ENCODE results near the gene ARL2BP. TPM values are rescaled to one million over a fixed set of nuclear protein-coding genes. Genes with fewer than 3 reads are reported as not detected.

ARL2BP gene
- total and polyA plus RNA-seq, 2 of the 13 experiments (the other 11 are each of a cell fraction or from before 2014, with no cell fraction given) = 64.3 to 67.6 TPM

- peak; percentile 92 for TF ChIP-seq ZNF770 (CRISPR knock-in tag; IDR thresholded peaks at IDR 0.05)
- TF ChIP-seq, protein P1, sequence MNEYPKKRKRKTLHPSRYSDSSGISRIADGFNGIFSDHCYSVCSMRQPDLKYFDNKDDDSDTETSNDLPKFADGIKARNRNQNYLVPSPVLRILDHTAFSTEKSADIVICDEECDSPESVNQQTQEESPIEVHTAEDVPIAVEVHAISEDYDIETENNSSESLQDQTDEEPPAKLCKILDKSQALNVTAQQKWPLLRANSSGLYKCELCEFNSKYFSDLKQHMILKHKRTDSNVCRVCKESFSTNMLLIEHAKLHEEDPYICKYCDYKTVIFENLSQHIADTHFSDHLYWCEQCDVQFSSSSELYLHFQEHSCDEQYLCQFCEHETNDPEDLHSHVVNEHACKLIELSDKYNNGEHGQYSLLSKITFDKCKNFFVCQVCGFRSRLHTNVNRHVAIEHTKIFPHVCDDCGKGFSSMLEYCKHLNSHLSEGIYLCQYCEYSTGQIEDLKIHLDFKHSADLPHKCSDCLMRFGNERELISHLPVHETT (CRISPR knock-in tag; conservative IDR thresholded peaks at IDR 0.05) = peak; percentile 83; the same call in 1 of the 2 replicates
- 0 out of 2 replicates have a peak, but pooled peaks have one; percentile 25 for TF ChIP-seq ZNF136 (CRISPR knock-in tag; IDR thresholded peaks at IDR 0.05; ENCODE audit: low read depth)
- no peak for TF ChIP-seq JDP2 (CRISPR knock-in tag; IDR thresholded peaks at IDR 0.05; ENCODE audit: borderline replicate concordance)
- no peak; the same call in none of the 2 replicates for TF ChIP-seq STAG1 (CRISPR knock-in tag; IDR thresholded peaks at IDR 0.05)
- no peak for TF ChIP-seq SMARCE1 (IDR thresholded peaks at IDR 0.05; ENCODE audit: borderline replicate concordance)
- no peak for TF ChIP-seq EHMT2 (IDR thresholded peaks at IDR 0.05; ENCODE audit: borderline replicate concordance, low read depth, low read length)
- TF ChIP-seq ZNF205 (CRISPR knock-in tag; IDR thresholded peaks at IDR 0.05) = no peak; the same call in 1 of the 2 replicates
- TF ChIP-seq, protein P2, sequence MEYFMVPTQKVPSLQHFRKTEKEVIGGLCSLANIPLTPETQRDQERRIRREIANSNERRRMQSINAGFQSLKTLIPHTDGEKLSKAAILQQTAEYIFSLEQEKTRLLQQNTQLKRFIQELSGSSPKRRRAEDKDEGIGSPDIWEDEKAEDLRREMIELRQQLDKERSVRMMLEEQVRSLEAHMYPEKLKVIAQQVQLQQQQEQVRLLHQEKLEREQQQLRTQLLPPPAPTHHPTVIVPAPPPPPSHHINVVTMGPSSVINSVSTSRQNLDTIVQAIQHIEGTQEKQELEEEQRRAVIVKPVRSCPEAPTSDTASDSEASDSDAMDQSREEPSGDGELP (IDR thresholded peaks at IDR 0.05; ENCODE audit: borderline replicate concordance, low read depth) = peak; percentile 9; the same call in 1 of the 2 replicates
- peak; percentile 79 for TF ChIP-seq SMYD3 (CRISPR knock-in tag; IDR thresholded peaks at IDR 0.05)
- peak; percentile 90; the same call in 1 of the 2 replicates for TF ChIP-seq NR1H2 (CRISPR knock-in tag; IDR thresholded peaks at IDR 0.05; ENCODE audit: borderline replicate concordance, low read depth)
- TF ChIP-seq KDM5B (CRISPR knock-in tag; IDR thresholded peaks at IDR 0.05; ENCODE audit: borderline replicate concordance) = peak; percentile 97; the same call in 1 of the 2 replicates
- peak; percentile 80 for TF ChIP-seq RFX3 (CRISPR knock-in tag; IDR thresholded peaks at IDR 0.05)
- TF ChIP-seq XRCC5 (optimal IDR thresholded peaks at IDR 0.05; ENCODE audit: low read length) = peak; percentile 97
- TF ChIP-seq ZNF234 (CRISPR knock-in tag; conservative IDR thresholded peaks at IDR 0.05) = peak; percentile 90; the same call in 1 of the 2 replicates
- TF ChIP-seq MXI1 (IDR thresholded peaks at IDR 0.05; ENCODE audit: borderline replicate concordance, low read depth, low read length) = peak; percentile 98
- TF ChIP-seq ZBTB44 (CRISPR knock-in tag; IDR thresholded peaks at IDR 0.05) = peak; percentile 62
- TF ChIP-seq HNRNPK (IDR thresholded peaks at IDR 0.05; ENCODE audit: low read depth, low read length, poor library complexity, severe bottlenecking) = peak; percentile 66
- TF ChIP-seq POLR2A (IDR thresholded peaks at IDR 0.05; ENCODE audit: insufficient read depth in 1 of 2, low read depth in 2 of 2, low read length in 2 of 2) = peak; percentile 82 to 84
- TF ChIP-seq RFX5 (IDR thresholded peaks at IDR 0.05; ENCODE audit: low read depth, low read length) = peak; percentile 66; the same call in 1 of the 2 replicates
These were observed at the start of gene ARL2BP (continued) for GRCh38 chr16:57244767-57245471.
